HG02885 (cell line): ENCODE results near the gene FBXL16.

ENCODE experiments used
- ATAC-seq: cut with Tn5 transposase; IDR thresholded peaks from one replicate; pipeline ENCODE4 v1.9.1; 2021; ENCODE audit warnings: mild to moderate bottlenecking; ENCODE audit not compliant: unreplicated experiment, poor library complexity

Gene FBXL16

DNA sequence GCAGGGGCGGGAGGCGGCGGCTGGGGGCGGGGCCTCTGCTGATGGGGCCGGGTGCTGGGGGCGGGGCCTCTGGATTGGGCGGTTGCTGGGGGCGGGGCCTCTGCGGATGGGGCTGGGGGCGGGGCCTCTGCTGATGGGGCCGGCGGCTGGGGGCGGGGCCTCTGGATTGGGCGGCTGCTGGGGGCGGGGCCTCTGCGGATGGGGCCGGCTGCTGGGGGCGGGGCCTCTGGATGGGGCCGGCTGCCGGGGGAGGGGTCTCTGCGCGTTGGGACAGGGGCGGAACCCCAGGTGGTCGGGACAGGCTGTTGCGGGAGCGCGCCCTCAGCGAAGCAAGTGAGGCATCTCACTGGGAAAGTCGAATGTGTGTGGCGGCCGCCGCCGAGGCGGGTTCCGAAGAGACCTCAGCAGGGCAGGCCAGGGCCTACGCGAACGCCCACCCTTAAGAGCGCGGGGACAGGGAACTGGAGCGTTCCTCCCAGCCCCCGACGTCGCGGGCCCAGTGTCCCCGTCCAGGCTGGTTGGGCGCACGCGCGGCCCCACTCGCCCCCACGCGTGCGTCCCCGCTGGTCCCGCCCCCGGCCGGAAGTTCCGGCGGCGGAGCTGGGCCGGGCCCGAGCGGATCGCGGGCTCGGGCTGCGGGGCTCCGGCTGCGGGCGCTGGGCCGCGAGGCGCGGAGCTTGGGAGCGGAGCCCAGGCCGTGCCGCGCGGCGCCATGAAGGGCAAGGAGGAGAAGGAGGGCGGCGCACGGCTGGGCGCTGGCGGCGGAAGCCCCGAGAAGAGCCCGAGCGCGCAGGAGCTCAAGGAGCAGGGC is 25.6 kb downstream of the FBXL16 start, which contains the start of gene STUB1:
Gene STUB1 (plus strand): TSS at position 597 of the 811 bp plus-strand sequence. CDS start 116 bp downstream, at position 713.
- peak; percentile 49 for ATAC-seq

DNA sequence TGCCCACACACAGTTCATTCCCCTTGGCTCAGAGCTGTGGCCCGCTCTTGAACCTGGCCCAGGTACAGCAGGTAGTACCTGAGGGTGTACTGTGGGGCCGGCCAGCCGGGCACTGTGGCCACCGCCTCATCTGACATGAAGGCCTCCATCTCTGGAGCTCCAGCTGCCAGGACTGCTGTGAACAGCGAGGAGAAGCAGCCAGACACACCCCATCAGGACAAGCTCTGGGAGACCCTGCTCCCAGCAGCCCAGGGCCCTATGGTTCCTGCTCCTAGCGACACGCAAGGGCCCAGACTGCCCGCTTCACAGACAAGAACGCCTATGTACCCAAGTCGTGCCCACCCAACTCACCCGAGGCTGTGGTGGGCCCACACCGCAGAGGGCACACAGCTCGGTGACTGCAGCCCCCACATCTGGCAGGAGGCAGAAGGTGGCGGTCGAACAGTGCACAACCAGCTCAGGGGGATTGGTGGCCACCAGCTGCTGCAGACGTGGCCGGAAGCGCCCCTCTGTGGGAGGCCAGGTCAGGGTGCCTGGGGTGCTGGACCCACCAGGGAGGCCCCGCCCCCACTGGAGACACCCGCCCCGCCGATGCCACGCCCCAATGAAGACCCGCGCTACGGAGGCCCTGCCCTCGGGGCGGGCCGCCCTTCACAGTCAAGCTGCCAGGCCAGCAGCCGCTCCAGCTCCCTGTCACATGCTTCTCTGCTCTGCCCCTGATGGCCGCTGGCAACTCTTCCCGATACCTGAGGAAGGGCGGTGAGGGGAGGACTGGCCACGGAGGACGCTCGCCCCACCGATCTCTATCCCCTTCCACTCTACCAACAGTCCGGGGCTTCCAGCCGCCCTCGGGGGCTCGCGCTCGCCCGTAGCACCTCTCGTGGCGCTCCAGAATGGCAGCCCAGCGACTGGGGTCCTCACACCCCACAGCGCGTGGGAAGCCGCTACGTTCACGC is 26.5 kb downstream of the FBXL16 start:
- peak; percentile 7 for ATAC-seq

DNA sequence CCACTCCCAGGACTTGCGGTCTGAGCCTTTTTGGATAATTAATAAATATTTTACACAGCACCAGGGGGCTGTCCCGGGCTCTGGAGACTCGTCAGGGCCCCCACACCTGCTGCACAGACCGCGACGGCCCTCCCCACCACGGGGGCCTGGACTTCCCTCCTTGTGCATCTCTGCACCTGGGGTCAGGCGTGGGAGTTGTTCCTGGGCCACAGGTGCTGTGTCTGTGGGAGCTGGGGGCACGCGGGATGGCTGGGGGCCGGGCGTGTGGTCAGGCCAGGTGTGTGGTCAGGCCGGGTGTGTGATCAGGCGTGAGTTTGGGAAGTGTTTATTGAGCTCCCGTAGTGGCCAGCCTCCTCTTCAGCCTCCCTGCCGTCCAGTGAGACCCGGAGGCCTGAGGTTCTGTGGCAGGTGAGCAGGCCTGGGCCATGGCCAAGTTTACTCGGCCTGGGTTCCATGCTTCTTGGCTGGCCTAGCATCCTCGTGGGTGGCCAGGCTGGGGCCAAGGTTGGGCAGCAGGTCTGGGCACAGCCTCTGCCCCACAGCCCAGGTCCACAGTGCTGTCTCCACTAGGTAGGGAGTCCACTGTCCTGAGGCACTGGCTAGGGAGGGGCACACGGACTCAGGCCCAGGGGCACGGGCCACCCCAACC is 27.3 kb downstream of the FBXL16 start:
- no peak for ATAC-seq

DNA sequence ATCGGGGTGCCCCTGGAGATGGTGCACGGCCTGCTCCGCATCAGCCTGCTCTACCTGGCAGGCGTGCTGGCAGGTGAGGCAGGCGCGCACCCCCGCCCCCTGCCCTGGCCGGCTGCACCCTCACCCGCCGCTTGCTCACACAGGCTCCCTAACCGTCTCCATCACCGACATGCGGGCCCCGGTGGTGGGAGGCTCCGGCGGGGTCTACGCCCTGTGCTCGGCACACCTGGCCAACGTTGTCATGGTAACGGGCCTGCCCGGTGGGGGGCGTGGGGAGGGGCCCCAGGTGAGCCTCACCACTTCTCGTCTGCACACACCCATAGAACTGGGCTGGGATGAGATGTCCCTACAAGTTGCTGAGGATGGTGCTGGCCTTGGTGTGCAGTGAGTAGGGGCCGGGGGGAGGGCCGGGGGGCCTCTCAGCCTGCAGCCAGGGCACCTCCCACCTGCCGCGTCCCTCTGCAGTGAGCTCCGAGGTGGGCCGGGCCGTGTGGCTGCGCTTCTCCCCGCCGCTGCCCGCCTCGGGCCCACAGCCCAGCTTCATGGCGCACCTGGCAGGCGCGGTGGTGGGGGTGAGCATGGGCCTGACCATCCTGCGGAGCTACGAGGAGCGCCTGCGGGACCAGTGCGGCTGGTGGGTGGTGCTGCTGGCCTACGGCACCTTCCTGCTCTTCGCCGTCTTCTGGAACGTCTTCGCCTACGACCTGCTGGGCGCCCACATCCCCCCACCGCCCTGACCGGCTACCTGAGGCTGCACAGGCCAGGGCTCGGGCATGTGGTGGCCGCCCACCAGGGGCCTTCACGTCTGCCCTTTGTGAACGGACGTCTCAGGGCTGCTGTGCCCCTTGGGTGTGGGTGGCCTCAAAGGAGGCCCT is 28.0 kb downstream of the FBXL16 start:
- ATAC-seq: no peak

DNA sequence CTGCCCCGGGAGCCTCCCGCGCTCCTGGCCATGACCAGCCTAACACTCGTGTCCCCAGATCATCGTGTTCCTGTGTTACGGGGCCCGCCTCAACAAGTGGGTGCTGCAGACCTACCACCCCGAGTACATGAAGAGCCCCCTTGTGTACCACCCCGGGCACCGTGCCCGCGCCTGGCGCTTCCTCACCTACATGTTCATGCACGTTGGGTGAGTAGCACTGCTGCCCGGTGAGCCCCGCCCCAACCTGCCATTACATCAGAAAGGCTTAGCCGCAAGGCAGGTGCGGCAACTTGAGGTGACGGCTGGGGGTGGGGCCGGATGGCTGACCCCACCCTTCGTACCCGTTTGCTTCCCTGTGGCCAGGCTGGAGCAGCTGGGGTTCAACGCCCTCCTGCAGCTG is 28.7 kb downstream of the FBXL16 start:
- no peak for ATAC-seq

DNA sequence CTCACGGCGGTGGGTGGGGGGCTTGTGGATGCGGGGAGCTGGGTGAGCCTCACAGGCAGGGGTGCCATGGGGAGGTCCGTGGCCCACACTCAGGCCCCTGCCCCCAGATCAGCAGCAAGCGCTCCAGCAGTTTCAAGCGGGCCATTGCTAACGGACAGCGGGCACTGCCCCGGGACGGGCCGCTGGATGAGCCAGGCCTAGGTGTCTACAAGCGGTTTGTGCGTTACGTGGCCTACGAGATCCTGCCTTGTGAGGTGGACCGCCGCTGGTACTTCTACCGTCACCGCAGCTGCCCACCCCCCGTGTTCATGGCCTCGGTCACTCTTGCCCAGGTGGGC is 29.1 kb downstream of the FBXL16 start:
- no peak for ATAC-seq

DNA sequence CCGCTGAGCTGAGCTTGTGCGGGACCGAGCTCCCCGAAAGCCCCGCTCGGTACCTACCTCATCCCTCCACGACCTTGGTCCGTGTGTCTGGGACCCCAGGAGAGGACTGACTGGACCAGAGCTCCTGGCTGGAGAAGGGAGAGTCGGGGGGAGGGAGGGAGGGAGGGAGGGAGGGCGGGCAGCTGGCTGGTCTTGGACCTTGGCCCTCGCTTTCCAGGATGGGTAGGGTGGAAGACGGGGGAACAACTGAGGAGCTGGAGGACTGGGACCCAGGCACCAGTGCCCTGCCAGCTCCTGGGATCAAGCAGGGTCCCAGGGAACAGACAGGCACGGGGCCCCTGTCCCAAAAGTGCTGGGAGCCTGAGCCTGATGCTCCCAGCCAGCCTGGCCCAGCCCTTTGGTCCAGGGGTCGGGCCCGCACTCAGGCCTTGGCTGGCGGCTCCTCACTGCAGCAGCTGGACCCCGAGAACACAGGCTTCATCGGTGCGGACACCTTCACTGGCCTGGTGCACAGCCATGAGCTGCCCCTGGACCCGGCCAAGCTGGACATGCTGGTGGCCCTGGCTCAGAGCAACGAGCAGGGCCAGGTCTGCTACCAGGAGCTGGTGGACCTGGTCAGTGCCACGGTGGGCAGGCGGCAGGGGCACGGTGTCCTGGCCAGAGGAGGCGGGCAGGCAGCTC is 29.6 kb downstream of the FBXL16 start:
- no peak for ATAC-seq

DNA sequence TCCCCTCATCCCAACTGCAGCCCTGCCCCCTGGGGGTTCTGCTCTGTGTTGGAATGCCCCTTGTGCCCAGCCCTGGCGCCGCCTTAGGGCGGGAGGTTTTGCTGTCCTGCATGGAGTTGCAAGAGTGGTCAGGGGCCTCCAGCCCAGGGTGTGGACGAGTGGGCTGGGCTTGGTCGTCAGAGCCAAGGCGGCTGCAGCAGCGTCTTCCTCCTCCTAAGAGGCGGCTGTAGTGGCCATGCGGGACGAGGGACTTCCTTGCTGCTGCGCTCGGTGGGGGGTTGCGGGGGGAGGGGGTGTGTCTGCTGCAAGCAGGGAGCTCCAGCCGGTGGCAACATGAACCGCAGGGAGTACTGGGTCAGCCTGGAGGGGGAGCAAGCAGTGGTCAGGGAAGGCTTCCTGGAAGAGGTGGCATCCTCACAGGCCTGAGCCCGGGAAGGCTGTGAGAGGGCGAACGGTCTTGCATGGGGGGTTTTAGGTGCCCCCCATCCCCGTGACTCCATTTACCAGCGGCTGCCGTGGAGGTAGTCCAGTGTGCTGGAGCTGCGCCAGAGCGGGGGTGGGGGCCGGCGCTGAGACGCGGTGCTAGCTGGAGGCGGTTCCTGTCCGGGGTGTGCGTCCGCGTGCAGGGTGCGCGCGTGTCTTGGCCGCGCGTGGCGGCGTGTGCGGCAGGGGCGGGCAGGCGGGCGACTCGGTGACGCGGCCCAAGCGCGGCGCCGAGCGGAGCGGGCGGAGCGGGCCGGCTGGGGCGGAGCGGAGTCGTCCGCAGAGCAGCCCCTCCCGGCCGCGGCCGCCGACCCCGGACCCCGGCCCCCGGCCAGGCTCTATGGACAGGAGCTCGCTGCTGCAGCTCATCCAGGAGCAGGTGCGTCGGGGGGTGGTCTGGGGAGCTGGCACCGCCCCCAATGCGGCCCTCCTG is 30.4 kb downstream of the FBXL16 start, which contains the start of gene RHBDL1:
Gene RHBDL1 (plus strand): TSS at position 704 of the 916 bp plus-strand sequence. CDS start 120 bp downstream, at position 824.
- no peak for ATAC-seq

DNA sequence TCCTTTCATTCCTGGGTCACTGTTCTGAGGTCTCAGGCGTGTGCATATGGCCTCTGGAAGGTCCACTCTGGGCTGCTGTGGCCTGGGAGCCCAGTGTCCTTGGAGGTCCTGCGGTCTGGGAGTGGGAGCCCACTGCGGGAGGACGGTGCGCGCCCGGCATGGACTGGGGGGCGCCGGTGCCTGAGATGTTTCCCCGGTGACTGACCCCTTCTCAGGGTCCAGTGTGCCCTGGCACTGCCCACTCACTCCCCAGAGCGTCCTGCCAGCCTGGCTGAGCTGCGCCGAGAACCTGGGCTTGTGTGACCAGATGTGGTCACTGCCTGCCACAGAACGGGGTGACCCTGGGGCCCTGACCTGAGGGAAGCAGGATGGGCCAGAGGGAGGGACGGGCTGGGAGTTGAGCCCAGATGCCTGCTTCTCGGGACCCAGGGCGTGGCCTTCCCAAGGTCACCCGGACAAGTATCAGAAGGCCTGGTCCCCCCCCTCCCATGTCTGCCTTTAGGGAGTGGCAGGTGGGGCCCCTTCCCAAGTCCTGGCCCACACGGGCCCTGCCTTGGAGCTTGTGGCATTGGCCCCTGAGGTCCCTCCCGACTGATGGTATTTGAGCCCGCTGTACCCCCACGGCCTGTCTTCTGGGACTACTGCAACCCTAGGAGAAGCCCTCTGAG is 31.3 kb downstream of the FBXL16 start:
- ATAC-seq: no peak

DNA sequence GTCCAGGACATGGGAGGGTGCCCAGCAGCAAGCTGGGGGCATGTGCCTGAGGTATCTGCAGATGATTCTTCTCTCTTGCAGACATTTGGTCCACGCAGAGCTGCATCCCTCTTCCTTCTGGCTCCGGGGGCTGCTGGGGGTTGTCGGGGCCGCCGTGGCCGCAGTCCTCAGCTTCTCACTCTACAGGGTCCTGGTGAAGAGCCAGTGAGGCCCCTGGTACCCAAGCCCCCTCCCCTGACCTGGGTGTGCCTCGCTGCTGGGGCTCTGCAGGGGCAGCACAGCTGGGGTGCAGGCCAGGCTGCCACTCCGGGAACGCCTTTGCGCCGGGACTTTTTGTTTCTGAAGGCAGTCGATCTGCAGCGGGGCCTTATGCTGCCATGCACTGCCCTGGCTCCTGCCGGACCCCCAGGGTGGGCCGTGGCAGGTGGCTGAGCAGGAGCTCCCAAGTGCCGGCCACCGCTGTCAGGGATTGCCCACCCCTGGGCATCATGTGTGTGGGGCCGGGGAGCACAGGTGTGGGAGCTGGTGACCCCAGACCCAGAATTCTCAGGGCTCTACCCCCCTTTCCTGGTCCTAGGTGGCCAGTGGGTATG is 32.1 kb downstream of the FBXL16 start:
- no peak for ATAC-seq

DNA sequence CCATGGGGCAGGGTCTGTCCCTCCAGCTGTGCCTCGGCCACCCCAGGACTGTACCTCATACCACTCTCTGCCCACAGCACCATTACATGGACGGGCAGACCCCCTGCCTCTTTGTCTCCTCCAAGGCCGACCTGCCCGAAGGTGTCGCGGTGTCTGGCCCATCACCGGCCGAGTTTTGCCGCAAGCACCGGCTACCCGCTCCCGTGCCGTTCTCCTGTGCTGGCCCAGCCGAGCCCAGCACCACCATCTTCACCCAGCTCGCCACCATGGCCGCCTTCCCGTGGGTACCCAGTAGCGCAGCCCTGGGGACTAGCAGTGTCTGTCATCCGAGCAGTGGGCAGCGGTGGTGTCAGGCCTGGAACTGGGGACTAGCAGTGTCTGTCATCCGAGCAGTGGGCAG is 32.8 kb downstream of the FBXL16 start:
- no peak for ATAC-seq

DNA sequence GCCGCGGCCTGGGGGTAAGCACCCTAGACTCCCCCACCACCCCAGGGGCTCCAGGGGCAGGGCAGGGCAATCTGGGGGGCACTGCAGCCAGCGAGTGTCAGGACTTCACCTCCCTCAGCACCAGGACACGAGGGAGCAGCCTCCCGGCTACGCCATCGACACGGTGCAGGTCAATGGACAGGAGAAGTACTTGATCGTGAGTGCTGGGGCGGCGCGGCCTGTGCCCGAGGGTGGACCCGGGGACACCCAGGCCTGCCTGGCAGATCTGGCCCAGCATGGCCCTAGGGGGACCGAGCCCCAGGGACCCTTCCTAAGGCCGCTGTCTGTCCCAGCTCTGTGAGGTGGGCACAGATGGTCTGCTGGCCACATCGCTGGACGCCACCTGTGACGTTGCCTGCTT is 33.2 kb downstream of the FBXL16 start:
- no peak for ATAC-seq

DNA sequence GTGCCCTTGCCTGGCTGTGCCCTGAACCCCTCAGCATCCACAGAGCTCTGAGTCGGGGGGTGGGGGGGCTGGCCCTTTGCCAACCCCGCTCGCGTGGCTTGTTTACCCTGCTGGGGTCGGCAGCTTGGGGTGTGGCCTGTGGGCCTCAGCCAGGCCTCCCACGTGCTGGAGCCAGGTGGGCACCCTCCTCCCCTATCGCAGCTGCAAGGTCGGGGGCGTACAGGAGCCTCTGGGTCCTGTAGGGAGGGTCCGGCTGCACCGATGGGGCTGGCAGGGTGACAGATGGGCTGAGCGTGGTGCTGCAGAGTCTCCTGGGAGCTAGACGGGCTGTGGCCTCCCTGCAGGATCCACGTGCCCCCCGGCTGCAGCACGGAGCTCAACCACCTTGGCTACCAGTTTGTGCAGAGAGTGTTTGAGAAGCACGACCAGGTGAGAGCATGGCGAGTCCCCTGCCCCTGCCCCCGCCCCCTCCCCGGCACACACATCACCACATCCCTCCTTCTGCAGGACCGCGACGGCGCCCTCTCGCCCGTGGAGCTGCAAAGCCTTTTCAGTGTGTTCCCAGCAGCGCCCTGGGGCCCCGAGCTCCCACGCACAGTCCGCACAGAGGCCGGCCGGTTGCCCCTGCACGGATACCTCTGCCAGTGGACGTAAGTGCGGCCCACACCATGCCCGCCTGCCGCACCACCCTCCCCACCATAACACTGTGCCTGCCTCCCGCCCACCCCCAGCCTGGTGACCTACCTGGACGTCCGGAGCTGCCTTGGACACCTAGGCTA is 34.1 kb downstream of the FBXL16 start:
- no peak for ATAC-seq

DNA sequence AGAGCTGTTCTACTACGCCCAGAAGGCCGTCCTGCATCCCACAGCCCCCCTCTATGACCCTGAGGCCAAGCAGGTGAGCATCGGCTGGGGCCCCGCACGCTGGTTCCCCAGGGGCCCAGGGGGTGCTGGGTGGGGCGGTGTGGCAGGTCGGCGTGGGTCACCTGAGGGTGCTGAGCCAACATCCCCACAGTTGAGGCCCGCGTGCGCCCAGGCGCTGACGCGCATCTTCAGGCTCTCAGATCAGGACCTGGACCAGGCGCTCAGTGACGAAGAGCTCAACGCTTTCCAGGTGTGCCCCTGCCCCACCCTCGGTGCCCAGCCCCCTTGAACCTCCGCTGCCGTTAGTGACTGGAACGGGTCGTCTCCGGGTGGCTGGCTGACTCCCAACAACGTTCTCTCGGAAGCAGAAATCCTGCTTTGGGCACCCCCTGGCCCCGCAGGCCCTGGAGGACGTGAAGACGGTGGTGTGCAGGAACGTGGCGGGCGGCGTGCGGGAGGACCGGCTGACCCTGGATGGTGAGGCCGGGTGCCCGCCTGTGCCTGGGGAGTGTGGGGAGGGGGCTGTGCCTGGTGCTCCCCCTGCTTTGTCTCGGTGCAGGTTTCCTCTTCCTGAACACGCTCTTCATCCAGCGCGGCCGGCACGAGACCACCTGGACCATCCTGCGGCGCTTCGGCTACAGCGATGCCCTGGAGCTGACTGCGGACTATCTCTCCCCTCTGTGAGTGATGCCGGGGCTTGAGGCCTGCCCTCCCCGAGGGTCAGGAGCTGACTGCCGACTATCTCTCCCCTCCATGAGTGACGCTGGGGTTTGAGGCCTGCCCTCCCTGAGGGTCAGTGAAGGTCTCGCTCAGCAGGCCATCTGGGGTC is 34.9 kb downstream of the FBXL16 start:
- no peak for ATAC-seq

DNA sequence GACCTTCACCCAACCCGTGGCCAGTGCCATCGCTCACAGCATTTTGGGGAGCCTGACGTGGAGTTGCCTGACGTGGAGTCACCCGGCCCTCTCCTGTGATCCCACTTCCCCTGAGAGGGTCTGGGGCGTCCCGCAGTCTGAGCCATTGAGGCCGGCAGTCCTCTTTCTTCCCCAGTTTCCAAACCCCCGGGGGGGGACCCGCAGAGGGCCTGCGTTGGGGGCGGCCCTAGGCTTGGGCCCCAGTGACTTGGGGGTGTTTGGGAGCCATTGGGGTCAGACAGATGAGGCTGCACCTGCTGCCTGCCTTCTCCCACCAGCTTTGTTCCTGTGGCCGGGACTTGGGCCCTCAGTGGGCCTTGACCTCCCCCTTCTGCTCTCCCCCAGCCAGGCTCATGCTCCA is 35.9 kb downstream of the FBXL16 start:
- no peak for ATAC-seq
